ENCODE measurements around the gene LGR5.

The LGR5 gene

GRCh38 chr12:71407732-71408131, 31.9 kb upstream of the LGR5 start:
- Histone ChIP-seq H3K36me3 (ENCODE audit: insufficient read depth, low read length) (no peaks in the 10 kb centered on the region), H3K79me2 (ENCODE audit: insufficient read depth, low read length) (no peaks in the 10 kb centered on the region), H4K20me1 (ENCODE audit: insufficient read depth, low read length) (no peaks in the 10 kb centered on the region), H3K27ac (ENCODE audit: low read length) (no peak overlapping the region), H3K9me3 (ENCODE audit: insufficient read depth, low read length, severe bottlenecking) (no peaks in the 10 kb centered on the region), H3K4me3 (ENCODE audit: low read depth in 1 of 2, low read length in 2 of 2) (no peak overlapping the region), H3K9ac (ENCODE audit: low read depth, low read length) (no peak overlapping the region), H2AFZ (ENCODE audit: low read depth, low read length) (no peak overlapping the region), H3K27me3 (ENCODE audit: insufficient read depth, low read length, poor library complexity) (no peaks in the 10 kb centered on the region), H3K4me1 (ENCODE audit: insufficient read depth, low read length) (no peaks in the 10 kb centered on the region), H3K4me2 (ENCODE audit: insufficient read depth, low read length) (no peak overlapping the region)
- no peak for DNase-seq
- ATAC-seq (ENCODE audit: insufficient read depth, low read depth): no peak
- TF ChIP-seq EZH2 (IDR thresholded peaks at IDR 0.05; ENCODE audit: borderline replicate concordance, low read depth, low read length, severe bottlenecking) (no peak), CTCF (IDR thresholded peaks at IDR 0.05; ENCODE audit: borderline replicate concordance, extremely low read depth, low read length, poor library complexity, severe bottlenecking) (no peak)

GRCh38 chr12:71410844-71411243, 28.8 kb upstream of the LGR5 start:
- H3K36me3 ChIP-seq (ENCODE audit: insufficient read depth, low read length): no peaks in the 10 kb centered on the region
- H3K4me2 ChIP-seq (ENCODE audit: insufficient read depth, low read length): no peak overlapping the region
- ATAC-seq (ENCODE audit: insufficient read depth, low read depth): no peak
- H3K9me3 ChIP-seq (ENCODE audit: insufficient read depth, low read length, severe bottlenecking): no peaks in the 10 kb centered on the region
- no peak for DNase-seq
- no peak overlapping the region for H2AFZ ChIP-seq (ENCODE audit: low read depth, low read length)
- no peaks in the 10 kb centered on the region for H3K4me1 ChIP-seq (ENCODE audit: insufficient read depth, low read length)
- no peaks in the 10 kb centered on the region for H4K20me1 ChIP-seq (ENCODE audit: insufficient read depth, low read length)
- no peaks in the 10 kb centered on the region for H3K79me2 ChIP-seq (ENCODE audit: insufficient read depth, low read length)
- no peak overlapping the region for H3K4me3 ChIP-seq (ENCODE audit: low read depth in 1 of 2, low read length in 2 of 2)
- H3K27me3 ChIP-seq (ENCODE audit: insufficient read depth, low read length, poor library complexity): no peaks in the 10 kb centered on the region
- TF ChIP-seq CTCF (IDR thresholded peaks at IDR 0.05; ENCODE audit: borderline replicate concordance, extremely low read depth, low read length, poor library complexity, severe bottlenecking) (no peak), EZH2 (IDR thresholded peaks at IDR 0.05; ENCODE audit: borderline replicate concordance, low read depth, low read length, severe bottlenecking) (no peak)
- H3K9ac ChIP-seq (ENCODE audit: low read depth, low read length): no peak overlapping the region
- no peak overlapping the region for H3K27ac ChIP-seq (ENCODE audit: low read length)

- no peak overlapping the region for H3K4me3 ChIP-seq (ENCODE audit: low read depth in 1 of 2, low read length in 2 of 2)
- H3K4me2 ChIP-seq (ENCODE audit: insufficient read depth, low read length): no peak overlapping the region
- no peaks in the 10 kb centered on the region for H4K20me1 ChIP-seq (ENCODE audit: insufficient read depth, low read length)
- no peak for TF ChIP-seq EZH2 (IDR thresholded peaks at IDR 0.05; ENCODE audit: borderline replicate concordance, low read depth, low read length, severe bottlenecking)
- TF ChIP-seq CTCF (IDR thresholded peaks at IDR 0.05; ENCODE audit: borderline replicate concordance, extremely low read depth, low read length, poor library complexity, severe bottlenecking): no peak
- no peak overlapping the region for H3K27ac ChIP-seq (ENCODE audit: low read length)
- no peak overlapping the region for H2AFZ ChIP-seq (ENCODE audit: low read depth, low read length)
- no peak for ATAC-seq (ENCODE audit: insufficient read depth, low read depth)
- no peak for DNase-seq
- no peaks in the 10 kb centered on the region for H3K79me2 ChIP-seq (ENCODE audit: insufficient read depth, low read length)
- no peaks in the 10 kb centered on the region for H3K9me3 ChIP-seq (ENCODE audit: insufficient read depth, low read length, severe bottlenecking)
- no peaks in the 10 kb centered on the region for H3K36me3 ChIP-seq (ENCODE audit: insufficient read depth, low read length)
- no peak overlapping the region for H3K9ac ChIP-seq (ENCODE audit: low read depth, low read length)
- H3K27me3 ChIP-seq (ENCODE audit: insufficient read depth, low read length, poor library complexity): no peaks in the 10 kb centered on the region
- no peaks in the 10 kb centered on the region for H3K4me1 ChIP-seq (ENCODE audit: insufficient read depth, low read length)
Observed at GRCh38 chr12:71411635-71412034, 28.0 kb upstream of the LGR5 start.

Measured in DND-41 (cell line).